ENCODE data around the gene ERG28. TPM values are rescaled to one million over a fixed set of nuclear protein-coding genes. Genes with fewer than 3 reads are reported as not detected.

Gene ERG28
- total RNA-seq, 1 experiment from 2014 or later, result 32.5 TPM

DNA sequence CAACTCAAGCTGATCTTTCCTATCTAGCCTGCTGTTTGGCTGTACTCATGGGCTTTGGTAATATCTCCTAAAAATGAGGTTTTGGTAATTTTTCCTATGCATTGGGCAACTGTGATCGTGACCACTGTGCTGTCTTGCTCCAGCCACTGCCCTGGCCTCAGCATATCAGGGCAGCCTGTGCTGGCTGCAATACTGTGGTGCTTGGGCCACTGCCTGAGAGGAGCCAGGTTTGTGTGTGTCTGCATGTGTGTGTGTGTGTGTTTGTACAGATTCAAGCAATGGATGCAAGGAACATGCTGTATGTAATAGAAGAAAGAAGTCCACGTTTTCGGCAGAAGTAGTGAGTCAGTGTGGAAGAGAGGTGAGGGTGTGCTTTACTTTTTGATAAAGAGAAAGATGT lies 13.0 kb downstream of the ERG28 start:
- no peak overlapping the region for H2AFZ ChIP-seq
- peak overlapping the region; percentile 61 for H3K27ac ChIP-seq
- peaks cover 39% of the 10 kb centered on the region for H3F3A ChIP-seq (ENCODE audit: insufficient read depth, low read depth)
- intact Hi-C loops (cut with micrococcal nuclease; ENCODE audit: unreplicated experiment), result loop anchor here (1.0 to 5.0 kb wide), 2 partner anchors 12 to 40 kb away; no protein-coding TSS in a partner anchor
- H3K9me3 ChIP-seq (ENCODE audit: insufficient read depth, low read depth), result no peaks in the 10 kb centered on the region
- no peak for DNase-seq
- no peaks in the 10 kb centered on the region for H3K79me2 ChIP-seq (ENCODE audit: low read depth)
- no peaks in the 10 kb centered on the region for H3K27me3 ChIP-seq (ENCODE audit: insufficient read depth, low read depth)
- 0 out of 2 replicates have a peak, but pooled peaks cover 18% of the 10 kb centered on the region for H3K36me3 ChIP-seq (ENCODE audit: low read depth)
- POLR2A ChIA-PET (ENCODE audit: unreplicated experiment), result no interaction called here
- H3K4me3 ChIP-seq, result no peak overlapping the region
- TF ChIP-seq, protein P1, sequence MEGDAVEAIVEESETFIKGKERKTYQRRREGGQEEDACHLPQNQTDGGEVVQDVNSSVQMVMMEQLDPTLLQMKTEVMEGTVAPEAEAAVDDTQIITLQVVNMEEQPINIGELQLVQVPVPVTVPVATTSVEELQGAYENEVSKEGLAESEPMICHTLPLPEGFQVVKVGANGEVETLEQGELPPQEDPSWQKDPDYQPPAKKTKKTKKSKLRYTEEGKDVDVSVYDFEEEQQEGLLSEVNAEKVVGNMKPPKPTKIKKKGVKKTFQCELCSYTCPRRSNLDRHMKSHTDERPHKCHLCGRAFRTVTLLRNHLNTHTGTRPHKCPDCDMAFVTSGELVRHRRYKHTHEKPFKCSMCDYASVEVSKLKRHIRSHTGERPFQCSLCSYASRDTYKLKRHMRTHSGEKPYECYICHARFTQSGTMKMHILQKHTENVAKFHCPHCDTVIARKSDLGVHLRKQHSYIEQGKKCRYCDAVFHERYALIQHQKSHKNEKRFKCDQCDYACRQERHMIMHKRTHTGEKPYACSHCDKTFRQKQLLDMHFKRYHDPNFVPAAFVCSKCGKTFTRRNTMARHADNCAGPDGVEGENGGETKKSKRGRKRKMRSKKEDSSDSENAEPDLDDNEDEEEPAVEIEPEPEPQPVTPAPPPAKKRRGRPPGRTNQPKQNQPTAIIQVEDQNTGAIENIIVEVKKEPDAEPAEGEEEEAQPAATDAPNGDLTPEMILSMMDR (conservative IDR thresholded peaks at IDR 0.05), result no peak
- TF ChIP-seq EZH2 (IDR thresholded peaks at IDR 0.05; ENCODE audit: low read depth), result no peak
- H3K4me2 ChIP-seq, result peak overlapping the region; percentile 47
- BruUV-seq (replicated peaks), result no TSS peak
- peaks cover 45% of the 10 kb centered on the region for H3K4me1 ChIP-seq (replicated peaks; ENCODE audit: insufficient read depth)
- no peaks in the 10 kb centered on the region for H3K9me2 ChIP-seq (ENCODE audit: insufficient read depth)
- H4K20me1 ChIP-seq (ENCODE audit: insufficient read depth), result no peaks in the 10 kb centered on the region
- CTCF ChIA-PET, result no interaction called here

DNA sequence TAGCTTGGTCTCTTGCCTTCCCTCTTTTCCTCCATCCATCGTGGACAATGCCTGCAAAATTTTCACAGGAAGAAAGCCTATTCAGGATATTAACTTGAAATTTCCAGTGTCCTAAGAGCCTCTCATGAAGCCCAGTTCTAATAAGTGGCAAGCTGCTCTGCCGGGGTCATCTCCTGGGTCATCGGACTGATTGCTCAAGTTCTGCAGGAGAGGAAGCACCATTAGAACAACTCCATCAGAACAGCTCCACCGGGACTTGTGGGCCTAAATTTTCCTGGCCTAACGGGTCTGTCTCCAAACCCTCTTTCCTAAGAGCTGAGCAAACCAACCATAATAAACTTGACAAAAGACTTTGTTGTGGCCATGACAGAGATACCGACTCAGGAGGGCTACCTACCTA lies 13.9 kb downstream of the ERG28 start:
- no peaks in the 10 kb centered on the region for H3K9me2 ChIP-seq (ENCODE audit: insufficient read depth)
- no peak overlapping the region for H3K4me3 ChIP-seq
- ChIA-PET POLR2A (ENCODE audit: unreplicated experiment) (no interaction called here), CTCF (no interaction called here)
- H3K4me2 ChIP-seq, result peak overlapping the region; percentile 47
- H3K4me1 ChIP-seq (replicated peaks; ENCODE audit: insufficient read depth), result peaks cover 45% of the 10 kb centered on the region
- no peak for TF ChIP-seq EZH2 (IDR thresholded peaks at IDR 0.05; ENCODE audit: low read depth)
- TF ChIP-seq, protein P1 (conservative IDR thresholded peaks at IDR 0.05), result no peak
- peaks cover 39% of the 10 kb centered on the region for H3F3A ChIP-seq (ENCODE audit: insufficient read depth, low read depth)
- DNase-seq, result no peak
- no peaks in the 10 kb centered on the region for H3K79me2 ChIP-seq (ENCODE audit: low read depth)
- no peaks in the 10 kb centered on the region for H4K20me1 ChIP-seq (ENCODE audit: insufficient read depth)
- no peaks in the 10 kb centered on the region for H3K27me3 ChIP-seq (ENCODE audit: insufficient read depth, low read depth)
- H3K9me3 ChIP-seq (ENCODE audit: insufficient read depth, low read depth), result no peaks in the 10 kb centered on the region
- H3K27ac ChIP-seq, result peak overlapping the region; percentile 61
- H3K36me3 ChIP-seq (ENCODE audit: low read depth), result 0 out of 2 replicates have a peak, but pooled peaks cover 18% of the 10 kb centered on the region
- no peak overlapping the region for H2AFZ ChIP-seq
- BruUV-seq (replicated peaks), result TSS peak; percentile 29
- intact Hi-C loops (cut with micrococcal nuclease; ENCODE audit: unreplicated experiment), result loop anchor here (5.0 kb wide), 1 partner anchor 39 kb away; no protein-coding TSS in a partner anchor

DNA sequence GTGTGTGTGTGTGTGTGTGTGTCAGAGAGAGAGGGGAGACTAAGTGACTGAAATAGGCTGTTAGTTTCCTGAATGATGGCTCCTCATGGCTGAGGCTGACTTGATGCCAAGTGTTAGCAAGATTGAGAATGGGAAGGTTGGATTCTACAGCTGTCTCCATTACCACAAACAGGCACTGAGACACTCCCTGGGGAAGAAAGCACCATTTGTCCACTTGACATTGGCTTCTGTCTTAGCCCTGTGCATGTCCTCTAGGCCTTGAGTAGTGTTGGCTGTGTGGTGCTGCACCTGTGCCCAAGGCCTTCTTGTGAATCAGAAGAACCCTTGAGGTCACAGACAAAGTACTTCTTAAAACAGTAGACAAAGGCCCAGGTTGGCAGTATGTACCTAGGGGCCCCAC lies 15.6 kb downstream of the ERG28 start:
- no peak overlapping the region for H3K27ac ChIP-seq
- no peaks in the 10 kb centered on the region for H3K9me3 ChIP-seq (ENCODE audit: insufficient read depth, low read depth)
- CTCF ChIA-PET, result no interaction called here
- no peak overlapping the region for H2AFZ ChIP-seq
- POLR2A ChIA-PET (ENCODE audit: unreplicated experiment), result interaction anchor here (0.6 to 0.8 kb wide), 2 partner anchors 10 to 21 kb away, joined by 5 to 9 read pairs; no protein-coding TSS in a partner anchor
- intact Hi-C loops (cut with micrococcal nuclease; ENCODE audit: unreplicated experiment), result loop anchor here (5.0 kb wide), 1 partner anchor 38 kb away; no protein-coding TSS in a partner anchor
- H3K9me2 ChIP-seq (ENCODE audit: insufficient read depth), result no peaks in the 10 kb centered on the region
- no peaks in the 10 kb centered on the region for H4K20me1 ChIP-seq (ENCODE audit: insufficient read depth)
- no peaks in the 10 kb centered on the region for H3K27me3 ChIP-seq (ENCODE audit: insufficient read depth, low read depth)
- BruUV-seq (replicated peaks), result no TSS peak
- 0 out of 2 replicates have a peak, but pooled peaks cover 8% of the 10 kb centered on the region for H3K36me3 ChIP-seq (ENCODE audit: low read depth)
- TF ChIP-seq, protein P1 (conservative IDR thresholded peaks at IDR 0.05), result no peak
- no peak for TF ChIP-seq EZH2 (IDR thresholded peaks at IDR 0.05; ENCODE audit: low read depth)
- no peaks in the 10 kb centered on the region for H3K79me2 ChIP-seq (ENCODE audit: low read depth)
- no peak overlapping the region for H3K4me3 ChIP-seq
- H3K4me2 ChIP-seq, result no peak overlapping the region
- peaks cover 52% of the 10 kb centered on the region for H3K4me1 ChIP-seq (replicated peaks; ENCODE audit: insufficient read depth)
- no peak for DNase-seq
- H3F3A ChIP-seq (ENCODE audit: insufficient read depth, low read depth), result peaks cover 36% of the 10 kb centered on the region
